ENCODE data around the gene TMEM238.

Gene TMEM238

GRCh38 chr19:55383279-55384130, 587 bp downstream of the TMEM238 start:
- DNase-seq (ENCODE audit: low read depth): no peak
- peak overlapping the region; percentile 38 for H3K4me3 ChIP-seq (ENCODE audit: low read depth, low read length)

GRCh38 chr19:55382522-55383054, 1.5 kb downstream of the TMEM238 start:
- no peak for DNase-seq (ENCODE audit: low read depth)
- H3K4me3 ChIP-seq (ENCODE audit: low read depth, low read length): no peak overlapping the region

GRCh38 chr19:55382013-55382412, 2.1 kb downstream of the TMEM238 start:
- no peak overlapping the region for H3K4me3 ChIP-seq (ENCODE audit: low read depth, low read length)
- no peak for DNase-seq (ENCODE audit: low read depth)

- DNase-seq (ENCODE audit: low read depth): peak; percentile 40
These were observed 4.9 kb downstream of the TMEM238 start for GRCh38 chr19:55379174-55379573.

GRCh38 chr19:55377356-55378131, 6.5 kb downstream of the TMEM238 start:
- DNase-seq (ENCODE audit: low read depth): no peak
- no peak overlapping the region for H3K4me3 ChIP-seq (ENCODE audit: low read depth, low read length)

More at GRCh38 chr19:55379174-55379573, 4.9 kb downstream of the TMEM238 start:
- no peak overlapping the region for H3K4me3 ChIP-seq (ENCODE audit: low read depth, low read length)

GRCh38 chr19:55376241-55376933, 7.7 kb downstream of the TMEM238 start, which contains the start of gene TMEM190:
Gene TMEM190 (plus strand): TSS chr19:55376826. CDS start chr19:55376854, 28 bp downstream.
- H3K4me3 ChIP-seq (ENCODE audit: low read depth, low read length): no peak within 1 kb of the TSS
- no peak for DNase-seq (ENCODE audit: low read depth)

GRCh38 chr19:55373993-55374757, 9.9 kb downstream of the TMEM238 start:
- DNase-seq (ENCODE audit: low read depth): peak; percentile 26
- no peak overlapping the region for H3K4me3 ChIP-seq (ENCODE audit: low read depth, low read length)

GRCh38 chr19:55373306-55373992, 10.6 kb downstream of the TMEM238 start:
- DNase-seq (ENCODE audit: low read depth): no peak
- H3K4me3 ChIP-seq (ENCODE audit: low read depth, low read length): no peak overlapping the region

GRCh38 chr19:55372316-55373081, 11.6 kb downstream of the TMEM238 start:
- no peak overlapping the region for H3K4me3 ChIP-seq (ENCODE audit: low read depth, low read length)
- peak; percentile 55 for DNase-seq (ENCODE audit: low read depth)

- no peak for DNase-seq (ENCODE audit: low read depth)
- H3K4me3 ChIP-seq (ENCODE audit: low read depth, low read length): peak within 1 kb of the TSS; percentile 67
These were observed 13.6 kb downstream of the TMEM238 start, which contains the start of gene IL11 for GRCh38 chr19:55370305-55370988. Gene IL11 (minus strand): TSS chr19:55370463. CDS start chr19:55370310, 153 bp downstream.

GRCh38 chr19:55369653-55370304, 14.3 kb downstream of the TMEM238 start:
- peak overlapping the region; percentile 67 for H3K4me3 ChIP-seq (ENCODE audit: low read depth, low read length)
- no peak for DNase-seq (ENCODE audit: low read depth)

- no peak for DNase-seq (ENCODE audit: low read depth)
- peak overlapping the region; percentile 67 for H3K4me3 ChIP-seq (ENCODE audit: low read depth, low read length)
These were observed 15.2 kb downstream of the TMEM238 start for GRCh38 chr19:55368701-55369563.

GRCh38 chr19:55368106-55368505, 16.0 kb downstream of the TMEM238 start:
- no peak for DNase-seq (ENCODE audit: low read depth)
- peak overlapping the region; percentile 67 for H3K4me3 ChIP-seq (ENCODE audit: low read depth, low read length)

- no peak for DNase-seq (ENCODE audit: low read depth)
- H3K4me3 ChIP-seq (ENCODE audit: low read depth, low read length): no peak overlapping the region
These were observed 17.3 kb downstream of the TMEM238 start for GRCh38 chr19:55366790-55367189.

GRCh38 chr19:55365964-55366363, 18.1 kb downstream of the TMEM238 start:
- DNase-seq (ENCODE audit: low read depth): no peak
- no peak overlapping the region for H3K4me3 ChIP-seq (ENCODE audit: low read depth, low read length)

GRCh38 chr19:55365245-55365644, 18.8 kb downstream of the TMEM238 start:
- DNase-seq (ENCODE audit: low read depth): no peak
- no peak overlapping the region for H3K4me3 ChIP-seq (ENCODE audit: low read depth, low read length)
